22Rv1 (cell line): ENCODE data around the gene SORT1.

Experiments used
- ZFX ChIP-seq: fragments of 450-650 bp; IDR thresholded peaks from 2 replicates; pipeline ENCODE4 v1.6.1; 2017; ENCODE audit warnings: antibody characterized with exemption, borderline replicate concordance
- TF ChIP-seq, protein P1 (sequence below): fragments of 450-650 bp; IDR thresholded peaks from 2 replicates; pipeline ENCODE4 v1.5.1; 2017; ENCODE audit warnings: mild to moderate bottlenecking

DNA sequence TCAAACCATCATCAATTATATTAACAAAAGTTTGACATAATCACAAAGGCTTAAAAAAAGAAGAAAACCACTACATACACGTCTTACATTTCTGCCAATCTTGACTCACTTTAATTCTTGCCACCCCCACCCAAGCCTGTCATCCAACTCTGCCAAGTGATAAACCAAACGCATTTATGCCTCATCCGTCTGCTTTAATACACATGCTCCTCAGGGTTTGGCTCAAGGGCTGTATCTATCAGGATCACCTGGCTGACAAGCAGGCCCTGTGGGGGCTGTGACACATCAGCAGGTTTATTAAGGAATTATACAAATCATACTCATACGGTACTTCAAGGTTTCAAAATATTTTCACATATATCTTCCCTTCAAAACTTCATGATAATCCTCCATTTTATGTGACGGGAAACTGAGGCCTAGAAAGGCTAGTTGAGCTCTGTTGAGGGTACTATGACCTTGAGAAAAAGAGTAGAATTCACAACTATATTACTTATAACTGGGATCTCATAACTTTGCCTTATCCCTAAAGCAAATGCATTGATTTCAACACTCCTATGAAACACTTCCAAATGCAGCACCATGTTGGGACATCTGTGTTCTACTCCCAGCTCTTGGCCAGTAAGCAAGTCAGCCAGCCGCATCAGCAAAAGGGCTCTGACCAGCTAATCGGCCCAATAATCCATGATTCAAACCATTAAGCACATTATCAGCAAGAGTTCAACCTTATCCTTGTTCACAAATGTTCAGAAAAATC, 8.7 kb downstream of the SORT1 start:
- no peak for TF ChIP-seq ZFX
- TF ChIP-seq, protein P1, sequence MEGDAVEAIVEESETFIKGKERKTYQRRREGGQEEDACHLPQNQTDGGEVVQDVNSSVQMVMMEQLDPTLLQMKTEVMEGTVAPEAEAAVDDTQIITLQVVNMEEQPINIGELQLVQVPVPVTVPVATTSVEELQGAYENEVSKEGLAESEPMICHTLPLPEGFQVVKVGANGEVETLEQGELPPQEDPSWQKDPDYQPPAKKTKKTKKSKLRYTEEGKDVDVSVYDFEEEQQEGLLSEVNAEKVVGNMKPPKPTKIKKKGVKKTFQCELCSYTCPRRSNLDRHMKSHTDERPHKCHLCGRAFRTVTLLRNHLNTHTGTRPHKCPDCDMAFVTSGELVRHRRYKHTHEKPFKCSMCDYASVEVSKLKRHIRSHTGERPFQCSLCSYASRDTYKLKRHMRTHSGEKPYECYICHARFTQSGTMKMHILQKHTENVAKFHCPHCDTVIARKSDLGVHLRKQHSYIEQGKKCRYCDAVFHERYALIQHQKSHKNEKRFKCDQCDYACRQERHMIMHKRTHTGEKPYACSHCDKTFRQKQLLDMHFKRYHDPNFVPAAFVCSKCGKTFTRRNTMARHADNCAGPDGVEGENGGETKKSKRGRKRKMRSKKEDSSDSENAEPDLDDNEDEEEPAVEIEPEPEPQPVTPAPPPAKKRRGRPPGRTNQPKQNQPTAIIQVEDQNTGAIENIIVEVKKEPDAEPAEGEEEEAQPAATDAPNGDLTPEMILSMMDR, result no peak
